ENCODE measurements around the gene FCN1.

GRCh38 chr9:134895097-134895496, 22.6 kb downstream of the FCN1 start:
- TF ChIP-seq PHF20 (IDR thresholded peaks at IDR 0.05; ENCODE audit: partially characterized antibody) = no peak
- no peak for TF ChIP-seq CHD1 (IDR thresholded peaks at IDR 0.05; ENCODE audit: low read length)
- TF ChIP-seq NCOA6 (IDR thresholded peaks at IDR 0.05) = no peak
- TF ChIP-seq CBX5 (IDR thresholded peaks at IDR 0.05; ENCODE audit: borderline replicate concordance, low read depth) = no peak
- TF ChIP-seq USF2 (CRISPR knock-in tag; IDR thresholded peaks at IDR 0.05) = no peak
- TF ChIP-seq TAF1 (IDR thresholded peaks at IDR 0.05; ENCODE audit: control insufficient read depth, extremely low read depth, insufficient read depth, low read length, severe bottlenecking) = no peak
- TF ChIP-seq YY1 (IDR thresholded peaks at IDR 0.05; ENCODE audit: borderline replicate concordance in 1 of 3, control insufficient read depth in 1 of 3, extremely low read depth in 1 of 3, insufficient read depth in 3 of 3, insufficient read length in 1 of 3, insufficient replicate concordance in 2 of 3, low read depth in 1 of 3, low read length in 2 of 3) = no peak
- no peak for TF ChIP-seq BRF1 (IDR thresholded peaks at IDR 0.05; ENCODE audit: borderline replicate concordance, extremely low read depth, insufficient read length)
- no peak for TF ChIP-seq RCOR1 (IDR thresholded peaks at IDR 0.05; ENCODE audit: borderline replicate concordance in 1 of 2, low read depth in 2 of 2, low read length in 2 of 2)
